ENCODE data around the gene MAG. TPM values are rescaled to one million over a fixed set of nuclear protein-coding genes. Genes with fewer than 3 reads are reported as not detected.

The MAG gene
- total and polyA plus RNA-seq, 2 of the 8 experiments (the other 6 are each of a cell fraction or from before 2014, with no cell fraction given), result 0.20 to 1.3 TPM

- CTCF ChIA-PET (ENCODE audit: partially characterized antibody), result interaction anchor here (0.8 to 1.9 kb wide), 5 partner anchors 10 to 180 kb away, joined by 3 to 8 read pairs (median 4); no protein-coding TSS in a partner anchor
- H2BK12ac ChIP-seq (ENCODE audit: low read depth, low read length), result no peak overlapping the region
- TF ChIP-seq SP2 (IDR thresholded peaks at IDR 0.05; ENCODE audit: low read length) (no peak), TBP (IDR thresholded peaks at IDR 0.05; ENCODE audit: low read depth, low read length) (no peak), BRCA1 (IDR thresholded peaks at IDR 0.05; ENCODE audit: low read depth, low read length) (no peak), NRF1 (IDR thresholded peaks at IDR 0.05; ENCODE audit: low read depth, low read length) (no peak), EZH2 (IDR thresholded peaks at IDR 0.05; ENCODE audit: low read depth, low read length, severe bottlenecking) (no peak), ATF2 (IDR thresholded peaks at IDR 0.05; ENCODE audit: low read length) (no peak), CHD1 (IDR thresholded peaks at IDR 0.05; ENCODE audit: low read depth, low read length) (no peak), SIRT6 (IDR thresholded peaks at IDR 0.05; ENCODE audit: low read length) (no peak), TAF7 (optimal IDR thresholded peaks at IDR 0.05; ENCODE audit: borderline replicate concordance, low read depth, low read length) (no peak), TCF12 (IDR thresholded peaks at IDR 0.05; ENCODE audit: low read depth, low read length) (no peak), CHD2 (IDR thresholded peaks at IDR 0.05; ENCODE audit: low read length) (no peak), NANOG (IDR thresholded peaks at IDR 0.05; ENCODE audit: insufficient read depth, low read depth, low read length, poor library complexity, severe bottlenecking) (no peak), SRF (IDR thresholded peaks at IDR 0.05; ENCODE audit: low read depth, low read length) (no peak)
Measured at GRCh38 chr19:35314858-35315470, 23.0 kb downstream of the MAG start.

More at GRCh38 chr19:35314858-35315470, 23.0 kb downstream of the MAG start:
- Histone ChIP-seq H3K27ac (ENCODE audit: low read depth, low read length) (no peak overlapping the region), H3K4ac (replicated peaks; ENCODE audit: insufficient read length, low read depth, low read length) (no peak overlapping the region), H4K20me1 (replicated peaks in 1 of 2; ENCODE audit: control insufficient read depth in 1 of 2, insufficient read depth in 2 of 2, low read length in 2 of 2) (no peaks in the 10 kb centered on the region), H3K79me1 (ENCODE audit: low read depth, low read length) (no peaks in the 10 kb centered on the region), H3K4me2 (ENCODE audit: insufficient read depth in 1 of 2, low read depth in 2 of 2, low read length in 2 of 2) (no peak overlapping the region), H3K36me3 (ENCODE audit: control insufficient read depth in 2 of 4, insufficient read depth in 4 of 4, low read length in 3 of 4) (no peaks in the 10 kb centered on the region), H3K56ac (replicated peaks; ENCODE audit: insufficient read length, low read depth, low read length) (no peak overlapping the region), H3K14ac (ENCODE audit: insufficient read length) (no peak overlapping the region), H3K18ac (ENCODE audit: extremely low read depth, low read length) (no peak overlapping the region), H3K27me3 (replicated peaks in 1 of 4; ENCODE audit: control insufficient read depth in 3 of 4, extremely low read depth in 1 of 4, insufficient read depth in 3 of 4, low read length in 3 of 4) (no peaks in the 10 kb centered on the region), H4K5ac (ENCODE audit: insufficient read length, low read depth, low read length) (no peak overlapping the region), H4K8ac (ENCODE audit: extremely low read depth, insufficient read depth, low read length) (peak overlapping the region; percentile 65; the same call in 1 of the 2 replicates), H2AK5ac (ENCODE audit: low read depth, low read length) (no peak overlapping the region), H3K23ac (ENCODE audit: insufficient read length) (no peak overlapping the region), H3K4me3 (ENCODE audit: extremely low read depth in 1 of 4, insufficient read depth in 2 of 4, low read depth in 3 of 4, low read length in 4 of 4) (no peak overlapping the region), H3K4me1 (replicated peaks in 1 of 4; ENCODE audit: control insufficient read depth in 3 of 4, insufficient read depth in 4 of 4, low read length in 3 of 4) (no peaks in the 10 kb centered on the region), H2BK20ac (ENCODE audit: low read length) (no peak overlapping the region), H2BK15ac (ENCODE audit: low read length) (no peak overlapping the region), H2AFZ (ENCODE audit: low read length) (no peak overlapping the region), H3K9me3 (ENCODE audit: insufficient read depth in 2 of 2, low read depth in 1 of 2, low read length in 1 of 2) (no peaks in the 10 kb centered on the region), H4K91ac (replicated peaks; ENCODE audit: insufficient read length, low read length) (no peak overlapping the region), H2BK5ac (ENCODE audit: low read depth, low read length) (no peak overlapping the region), H2BK120ac (replicated peaks; ENCODE audit: low read depth, low read length) (no peak overlapping the region), H3K9ac (replicated peaks in 1 of 4; ENCODE audit: extremely low read depth in 1 of 4, low read depth in 3 of 4, low read length in 3 of 4) (no peak overlapping the region), H3K23me2 (ENCODE audit: low read depth, low read length) (no peaks in the 10 kb centered on the region), H3K79me2 (ENCODE audit: control insufficient read depth in 1 of 2, insufficient read depth in 2 of 2, low read length in 2 of 2) (no peaks in the 10 kb centered on the region)
- POLR2A ChIA-PET (ENCODE audit: partially characterized antibody), result interaction anchor here (0.7 kb wide), 1 partner anchor 8 kb away, joined by 3 read pairs; no protein-coding TSS in a partner anchor
- FAIRE-seq, result no peak
- WGBS, 2 experiments (ENCODE audit: extremely low coverage in 1 of 2, insufficient coverage in 1 of 2, insufficient read length in 1 of 2, insufficient replicate concordance in 2 of 2, low coverage in 1 of 2, low lambda C conversion rate in 2 of 2, missing lambda C conversion rate in 1 of 2), result 91% methylated on average over 10 of the region's 10 CpGs; no CpG with 5 or more reads in 1 of the 2 experiments
- DNase-seq (ENCODE audit: low read depth in 1 of 2, low spot score in 2 of 2), result no peak

Measured in H1 (cell line).